AG04449 (cell line): ENCODE measurements around the gene TEX48.

Experiments used
- CTCF ChIA-PET: fragments of 350-600 bp; formaldehyde crosslinking; extraction: SDS; loops from one replicate; lab custom pipeline; 2021; ENCODE audit warnings: antibody characterized with exemption; lab: Yijun Ruan, JAX
- POLR2A ChIA-PET: fragments of 400-600, 350-600 bp; formaldehyde crosslinking; extraction: SDS; loops from one replicate; lab custom pipeline; 2020; ENCODE audit warnings: antibody characterized with exemption, inconsistent platforms; lab: Yijun Ruan, JAX
- DNase-seq: peaks from one replicate; pipeline ENCODE4 v3.0.0-alpha.2; 2010; ENCODE audit warnings: low read depth, low spot score
- H3K4me3 ChIP-seq: 2 replicates; pipeline ENCODE4 v1.5.1; 2011; ENCODE audit warnings: low read depth, mild to moderate bottlenecking, control low read depth, low read length
- TF ChIP-seq, protein P1 (sequence below): IDR thresholded peaks from one replicate; pipeline ENCODE4 v1.5.1; 2011; ENCODE audit warnings: mild to moderate bottlenecking, moderate library complexity, low read length, control low read depth, inconsistent platforms; ENCODE audit not compliant: insufficient read depth; ENCODE audit errors: missing control alignments

The TEX48 gene

GRCh38 chr9:114718801-114719221 is 36.8 kb upstream of the TEX48 start:
- no peak for DNase-seq
- POLR2A ChIA-PET = no interaction called here
- H3K4me3 ChIP-seq = no peak overlapping the region
- CTCF ChIA-PET = interaction anchor here (1.1 kb wide), 1 partner anchor 17 kb away, joined by 3 read pairs; no protein-coding TSS in a partner anchor
- TF ChIP-seq, protein P1, sequence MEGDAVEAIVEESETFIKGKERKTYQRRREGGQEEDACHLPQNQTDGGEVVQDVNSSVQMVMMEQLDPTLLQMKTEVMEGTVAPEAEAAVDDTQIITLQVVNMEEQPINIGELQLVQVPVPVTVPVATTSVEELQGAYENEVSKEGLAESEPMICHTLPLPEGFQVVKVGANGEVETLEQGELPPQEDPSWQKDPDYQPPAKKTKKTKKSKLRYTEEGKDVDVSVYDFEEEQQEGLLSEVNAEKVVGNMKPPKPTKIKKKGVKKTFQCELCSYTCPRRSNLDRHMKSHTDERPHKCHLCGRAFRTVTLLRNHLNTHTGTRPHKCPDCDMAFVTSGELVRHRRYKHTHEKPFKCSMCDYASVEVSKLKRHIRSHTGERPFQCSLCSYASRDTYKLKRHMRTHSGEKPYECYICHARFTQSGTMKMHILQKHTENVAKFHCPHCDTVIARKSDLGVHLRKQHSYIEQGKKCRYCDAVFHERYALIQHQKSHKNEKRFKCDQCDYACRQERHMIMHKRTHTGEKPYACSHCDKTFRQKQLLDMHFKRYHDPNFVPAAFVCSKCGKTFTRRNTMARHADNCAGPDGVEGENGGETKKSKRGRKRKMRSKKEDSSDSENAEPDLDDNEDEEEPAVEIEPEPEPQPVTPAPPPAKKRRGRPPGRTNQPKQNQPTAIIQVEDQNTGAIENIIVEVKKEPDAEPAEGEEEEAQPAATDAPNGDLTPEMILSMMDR = no peak

DNA sequence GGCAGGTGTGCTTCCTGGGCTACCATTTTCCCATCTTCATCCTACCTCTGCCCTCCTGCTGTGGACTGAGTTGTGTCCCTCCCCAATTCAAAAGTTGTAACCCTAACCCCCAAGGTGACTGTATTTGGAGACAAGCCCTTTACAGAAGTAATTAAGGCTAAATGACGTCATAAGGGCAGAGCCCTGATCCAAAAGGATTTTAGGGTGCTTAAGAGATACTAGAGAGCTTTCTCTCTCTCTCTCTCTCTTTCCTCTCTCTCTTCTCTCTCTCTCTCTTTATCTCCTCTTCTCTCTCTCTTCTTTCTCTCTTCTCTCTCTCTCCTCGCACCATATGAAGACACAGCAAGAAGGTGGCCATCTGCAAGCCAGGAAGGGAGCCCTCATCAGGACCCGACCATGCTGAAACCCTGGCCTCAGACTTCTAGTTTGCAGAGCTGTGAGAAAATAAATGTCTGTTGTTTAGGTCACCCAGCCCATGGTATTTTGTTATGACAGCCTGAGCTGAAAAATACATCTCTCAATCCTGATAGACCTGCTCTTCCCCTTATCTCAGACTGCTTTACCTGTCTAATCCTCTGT is 36.0 kb upstream of the TEX48 start:
- TF ChIP-seq, protein P1 = no peak
- DNase-seq = no peak
- ChIA-PET CTCF (interaction anchor here (1.1 kb wide), 1 partner anchor 18 kb away, joined by 3 read pairs; no protein-coding TSS in a partner anchor), POLR2A (no interaction called here)
- H3K4me3 ChIP-seq = no peak overlapping the region

DNA sequence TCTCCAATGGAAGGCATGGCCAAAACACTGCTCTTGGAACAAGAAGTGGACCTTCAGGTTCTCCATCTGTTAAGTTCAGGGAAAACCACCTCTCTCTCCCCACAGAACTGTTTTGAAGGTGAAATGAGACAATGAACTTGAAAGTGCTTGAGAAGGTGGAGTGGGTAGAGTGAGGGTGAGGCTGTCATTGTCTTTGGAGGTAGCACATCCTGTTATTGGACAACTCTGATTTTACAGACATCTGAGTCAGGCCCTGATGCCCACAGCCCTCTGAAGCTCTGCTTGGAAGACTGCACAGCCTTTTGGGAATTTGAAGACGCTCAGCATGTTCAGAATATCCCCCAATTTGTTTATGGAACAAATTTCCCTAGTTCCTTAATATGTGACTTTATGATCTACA is 27.6 kb upstream of the TEX48 start:
- no peak overlapping the region for H3K4me3 ChIP-seq
- ChIA-PET CTCF (interaction anchor here (0.8 to 1.2 kb wide), 2 partner anchors 26 to 29 kb away, joined by 3 read pairs; no protein-coding TSS in a partner anchor), POLR2A (no interaction called here)
- TF ChIP-seq, protein P1 = no peak
- DNase-seq = no peak

DNA sequence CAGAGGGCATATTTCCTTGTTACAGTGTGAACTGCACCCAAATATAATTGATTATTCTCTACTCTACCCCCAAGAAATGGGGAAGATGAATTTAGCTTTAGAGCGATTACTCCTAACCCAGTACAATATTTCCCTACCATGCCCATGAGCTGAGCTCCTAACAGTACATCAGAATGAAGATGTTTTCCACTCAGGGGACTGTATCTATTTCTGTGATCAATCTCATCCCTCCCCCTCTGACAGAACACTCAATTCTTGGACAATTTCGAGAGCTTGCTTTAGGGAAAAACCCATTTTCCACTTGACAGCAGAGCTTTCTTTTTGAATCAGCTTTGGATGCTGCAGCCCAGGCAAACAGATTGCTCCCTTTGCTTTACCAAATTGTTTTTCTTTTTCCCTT is 24.7 kb upstream of the TEX48 start:
- POLR2A ChIA-PET = interaction anchor here (0.6 kb wide), 1 partner anchor 15 kb away, joined by 3 read pairs; no protein-coding TSS in a partner anchor
- TF ChIP-seq, protein P1 = no peak

GRCh38 chr9:114701988-114702387 is 20.0 kb upstream of the TEX48 start:
- ChIA-PET CTCF (interaction anchor here (2.0 kb wide), 1 partner anchor 21 kb away, joined by 4 read pairs; no protein-coding TSS in a partner anchor), POLR2A (no interaction called here)
- TF ChIP-seq, protein P1 = no peak
- DNase-seq = no peak
- H3K4me3 ChIP-seq = no peak overlapping the region

More for the DNA sequence above, 24.7 kb upstream of the TEX48 start:
- no peak for DNase-seq
- CTCF ChIA-PET = interaction anchor here (1.1 to 2.5 kb wide), 9 partner anchors 14 to 308 kb away, joined by 3 to 13 read pairs (median 4); partner anchors contain the start of gene TEX48
- no peak overlapping the region for H3K4me3 ChIP-seq

DNA sequence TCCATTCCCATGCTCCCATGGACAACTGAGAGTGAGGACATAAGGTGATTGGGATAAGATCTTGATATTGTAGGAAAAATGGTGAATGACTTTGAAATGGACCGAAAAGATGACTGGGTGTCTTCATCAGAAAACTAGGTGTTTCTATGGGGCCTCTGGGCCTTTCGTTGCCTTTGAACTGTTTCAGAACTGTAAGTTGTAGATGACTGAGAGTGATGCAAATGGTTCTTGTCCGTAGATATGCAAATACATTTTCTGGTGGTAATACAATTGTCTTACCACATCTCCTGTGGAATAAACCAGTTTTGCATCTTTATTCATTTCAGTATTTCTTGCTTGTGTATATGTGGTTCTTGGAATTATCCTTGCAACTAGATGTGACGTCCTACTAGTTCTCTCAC is 16.0 kb upstream of the TEX48 start:
- TF ChIP-seq, protein P1 = no peak
- no peak for DNase-seq
- no peak overlapping the region for H3K4me3 ChIP-seq
- ChIA-PET POLR2A (no interaction called here), CTCF (interaction anchor here (0.9 to 1.5 kb wide), 2 partner anchors 17 to 317 kb away, joined by 3 to 5 read pairs; no protein-coding TSS in a partner anchor)
